Measurements from ENCODE around the gene FHIT.

DNA sequence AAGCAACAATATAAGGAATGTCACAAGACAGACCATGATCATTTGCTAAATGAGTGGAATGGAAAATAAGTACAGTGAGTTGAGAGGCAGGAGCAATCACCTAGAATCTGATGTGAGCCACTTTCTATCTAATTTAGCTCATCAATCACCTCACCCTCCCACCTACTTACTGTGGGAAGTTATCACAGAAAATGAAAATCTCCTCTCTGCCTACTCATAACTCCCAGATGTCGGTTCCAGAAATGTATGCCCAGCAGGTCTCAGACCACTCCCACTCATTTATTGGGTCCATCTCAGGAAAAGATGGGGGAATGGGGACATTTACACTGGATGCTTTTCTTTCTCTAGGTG, 270.9 kb downstream of the FHIT start:
- TF ChIP-seq, protein P1, sequence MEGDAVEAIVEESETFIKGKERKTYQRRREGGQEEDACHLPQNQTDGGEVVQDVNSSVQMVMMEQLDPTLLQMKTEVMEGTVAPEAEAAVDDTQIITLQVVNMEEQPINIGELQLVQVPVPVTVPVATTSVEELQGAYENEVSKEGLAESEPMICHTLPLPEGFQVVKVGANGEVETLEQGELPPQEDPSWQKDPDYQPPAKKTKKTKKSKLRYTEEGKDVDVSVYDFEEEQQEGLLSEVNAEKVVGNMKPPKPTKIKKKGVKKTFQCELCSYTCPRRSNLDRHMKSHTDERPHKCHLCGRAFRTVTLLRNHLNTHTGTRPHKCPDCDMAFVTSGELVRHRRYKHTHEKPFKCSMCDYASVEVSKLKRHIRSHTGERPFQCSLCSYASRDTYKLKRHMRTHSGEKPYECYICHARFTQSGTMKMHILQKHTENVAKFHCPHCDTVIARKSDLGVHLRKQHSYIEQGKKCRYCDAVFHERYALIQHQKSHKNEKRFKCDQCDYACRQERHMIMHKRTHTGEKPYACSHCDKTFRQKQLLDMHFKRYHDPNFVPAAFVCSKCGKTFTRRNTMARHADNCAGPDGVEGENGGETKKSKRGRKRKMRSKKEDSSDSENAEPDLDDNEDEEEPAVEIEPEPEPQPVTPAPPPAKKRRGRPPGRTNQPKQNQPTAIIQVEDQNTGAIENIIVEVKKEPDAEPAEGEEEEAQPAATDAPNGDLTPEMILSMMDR (IDR thresholded peaks at IDR 0.05), result no peak
- TF ChIP-seq EP300 (IDR thresholded peaks at IDR 0.05) (no peak), POLR2A (IDR thresholded peaks at IDR 0.05) (no peak)

Data from ovary (tissue), 3 donors.